IPS-20b (cell line): ENCODE data around the gene KCNK17.

Source experiments
- H3K27ac ChIP-seq: one replicate; pipeline ENCODE4 v1.5.1; 2013; ENCODE audit warnings: low read length
- H3K27me3 ChIP-seq: 2 replicates; pipeline ENCODE4 v1.6.1; 2013; ENCODE audit warnings: mild to moderate bottlenecking, low read length, inconsistent platforms; ENCODE audit not compliant: insufficient read depth
- H3K36me3 ChIP-seq: 2 replicates; pipeline ENCODE4 v1.6.1; 2013; ENCODE audit warnings: low read depth, mild to moderate bottlenecking, inconsistent platforms, low read length, moderate library complexity; ENCODE audit not compliant: insufficient read depth
- H3K4me1 ChIP-seq: 2 replicates; pipeline ENCODE4 v1.6.1; 2013; ENCODE audit warnings: mild to moderate bottlenecking, control low read depth, inconsistent platforms, low read length, moderate library complexity; ENCODE audit not compliant: insufficient read depth
- H3K4me3 ChIP-seq: 2 replicates; pipeline ENCODE4 v1.5.1; 2013; ENCODE audit warnings: mild to moderate bottlenecking, low read length, inconsistent platforms
- H3K9ac ChIP-seq: 2 replicates; pipeline ENCODE4 v1.6.1; 2013; ENCODE audit warnings: low read depth, mild to moderate bottlenecking, inconsistent platforms, low read length, moderate library complexity
- H3K9me3 ChIP-seq: 2 replicates; pipeline ENCODE4 v1.6.1; 2013; ENCODE audit warnings: mild to moderate bottlenecking, low read depth, low read length, inconsistent platforms; ENCODE audit not compliant: insufficient read depth

Gene KCNK17

GRCh38 chr6:39279539-39279938 lies 34.7 kb downstream of the KCNK17 start:
- no peaks in the 10 kb centered on the region for H3K27me3 ChIP-seq
- no peak overlapping the region for H3K27ac ChIP-seq
- no peaks in the 10 kb centered on the region for H3K36me3 ChIP-seq
- H3K4me1 ChIP-seq, result no peaks in the 10 kb centered on the region
- H3K9me3 ChIP-seq, result no peaks in the 10 kb centered on the region
- no peak overlapping the region for H3K4me3 ChIP-seq
- H3K9ac ChIP-seq, result no peak overlapping the region

GRCh38 chr6:39276379-39276995 lies 37.7 kb downstream of the KCNK17 start:
- no peak overlapping the region for H3K4me3 ChIP-seq
- H3K4me1 ChIP-seq, result peaks cover 15% of the 10 kb centered on the region
- H3K27me3 ChIP-seq, result no peaks in the 10 kb centered on the region
- no peak overlapping the region for H3K9ac ChIP-seq
- H3K27ac ChIP-seq, result no peak overlapping the region
- H3K9me3 ChIP-seq, result no peaks in the 10 kb centered on the region
- no peaks in the 10 kb centered on the region for H3K36me3 ChIP-seq

GRCh38 chr6:39274903-39275302 lies 39.3 kb downstream of the KCNK17 start:
- Histone ChIP-seq H3K4me1 (peaks cover 15% of the 10 kb centered on the region), H3K36me3 (no peaks in the 10 kb centered on the region), H3K9ac (no peak overlapping the region), H3K27me3 (no peaks in the 10 kb centered on the region), H3K4me3 (no peak overlapping the region), H3K9me3 (no peaks in the 10 kb centered on the region), H3K27ac (no peak overlapping the region)

GRCh38 chr6:39274471-39274870 lies 39.7 kb downstream of the KCNK17 start:
- Histone ChIP-seq H3K36me3 (no peaks in the 10 kb centered on the region), H3K9me3 (no peaks in the 10 kb centered on the region), H3K27me3 (no peaks in the 10 kb centered on the region), H3K4me3 (no peak overlapping the region), H3K9ac (no peak overlapping the region), H3K4me1 (peaks cover 15% of the 10 kb centered on the region), H3K27ac (no peak overlapping the region)

- H3K9ac ChIP-seq, result peak overlapping the region; percentile 16; the same call in 1 of the 2 replicates
- H3K4me3 ChIP-seq, result peak overlapping the region; percentile 7; the same call in 1 of the 2 replicates
- H3K27ac ChIP-seq, result peak overlapping the region; percentile 17
- no peaks in the 10 kb centered on the region for H3K27me3 ChIP-seq
- H3K36me3 ChIP-seq, result no peaks in the 10 kb centered on the region
- H3K4me1 ChIP-seq, result peaks cover 19% of the 10 kb centered on the region
- H3K9me3 ChIP-seq, result no peaks in the 10 kb centered on the region
These were observed 40.8 kb downstream of the KCNK17 start for GRCh38 chr6:39273406-39273821.

GRCh38 chr6:39269961-39270360 lies 44.3 kb downstream of the KCNK17 start:
- H3K27me3 ChIP-seq, result no peaks in the 10 kb centered on the region
- peaks cover 19% of the 10 kb centered on the region for H3K4me1 ChIP-seq
- H3K4me3 ChIP-seq, result no peak overlapping the region
- H3K9ac ChIP-seq, result no peak overlapping the region
- H3K27ac ChIP-seq, result no peak overlapping the region
- H3K36me3 ChIP-seq, result no peaks in the 10 kb centered on the region
- no peaks in the 10 kb centered on the region for H3K9me3 ChIP-seq

GRCh38 chr6:39268721-39269120 lies 45.5 kb downstream of the KCNK17 start:
- H3K4me1 ChIP-seq, result peaks cover 18% of the 10 kb centered on the region
- no peak overlapping the region for H3K4me3 ChIP-seq
- H3K9me3 ChIP-seq, result no peaks in the 10 kb centered on the region
- no peak overlapping the region; the same call in 1 of the 2 replicates for H3K9ac ChIP-seq
- no peaks in the 10 kb centered on the region for H3K36me3 ChIP-seq
- H3K27ac ChIP-seq, result no peak overlapping the region
- H3K27me3 ChIP-seq, result no peaks in the 10 kb centered on the region

GRCh38 chr6:39268171-39268570 lies 46.0 kb downstream of the KCNK17 start:
- no peaks in the 10 kb centered on the region for H3K27me3 ChIP-seq
- peaks cover 14% of the 10 kb centered on the region for H3K4me1 ChIP-seq
- H3K4me3 ChIP-seq, result no peak overlapping the region
- no peaks in the 10 kb centered on the region for H3K36me3 ChIP-seq
- no peaks in the 10 kb centered on the region for H3K9me3 ChIP-seq
- H3K9ac ChIP-seq, result no peak overlapping the region
- H3K27ac ChIP-seq, result no peak overlapping the region

DNA sequence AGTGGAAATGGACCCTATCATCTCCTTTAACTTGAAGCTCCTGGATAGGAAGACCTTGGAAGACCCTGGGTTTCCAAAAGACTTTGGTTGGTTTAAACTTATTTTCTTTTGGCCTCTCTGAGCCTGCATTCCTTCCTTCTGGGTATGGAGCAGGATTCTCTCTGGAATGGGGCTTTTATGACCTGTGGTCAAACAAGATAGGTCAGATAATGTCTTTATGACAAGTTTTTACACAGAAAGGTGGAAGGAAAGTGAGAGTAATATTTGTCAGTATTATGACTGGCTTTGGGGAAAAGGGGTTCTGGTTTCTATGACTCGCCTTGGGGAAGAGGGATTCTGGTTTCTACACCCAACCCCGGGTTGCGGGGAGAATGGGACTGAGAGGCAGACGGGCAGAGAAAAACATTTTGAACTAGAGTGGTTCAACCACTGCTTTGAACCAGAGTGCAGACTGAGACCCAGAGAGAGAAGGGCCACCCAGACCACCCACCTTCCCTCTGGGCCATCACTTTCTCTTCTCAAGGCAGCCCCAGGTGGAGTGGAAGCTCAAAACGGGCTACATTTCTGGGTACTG lies 47.4 kb downstream of the KCNK17 start:
- H3K4me3 ChIP-seq, result no peak overlapping the region
- H3K27ac ChIP-seq, result no peak overlapping the region
- no peaks in the 10 kb centered on the region for H3K9me3 ChIP-seq
- H3K9ac ChIP-seq, result no peak overlapping the region
- no peaks in the 10 kb centered on the region for H3K27me3 ChIP-seq
- H3K36me3 ChIP-seq, result no peaks in the 10 kb centered on the region
- peaks cover 12% of the 10 kb centered on the region; the same call in 1 of the 2 replicates for H3K4me1 ChIP-seq

- no peaks in the 10 kb centered on the region for H3K36me3 ChIP-seq
- H3K27me3 ChIP-seq, result no peaks in the 10 kb centered on the region
- H3K9me3 ChIP-seq, result no peaks in the 10 kb centered on the region
- H3K9ac ChIP-seq, result no peak overlapping the region
- no peak overlapping the region for H3K27ac ChIP-seq
- H3K4me3 ChIP-seq, result no peak overlapping the region
- peaks cover 16% of the 10 kb centered on the region; the same call in 1 of the 2 replicates for H3K4me1 ChIP-seq
These were observed 47.8 kb downstream of the KCNK17 start for GRCh38 chr6:39266375-39266774.

GRCh38 chr6:39263303-39264037 lies 50.7 kb downstream of the KCNK17 start:
- H3K27me3 ChIP-seq, result no peaks in the 10 kb centered on the region
- H3K4me3 ChIP-seq, result peak overlapping the region; percentile 17; the same call in 1 of the 2 replicates
- peak overlapping the region; percentile 19 for H3K27ac ChIP-seq
- peaks cover 16% of the 10 kb centered on the region; the same call in 1 of the 2 replicates for H3K4me1 ChIP-seq
- no peaks in the 10 kb centered on the region for H3K36me3 ChIP-seq
- H3K9me3 ChIP-seq, result no peaks in the 10 kb centered on the region
- peak overlapping the region; percentile 43; the same call in 1 of the 2 replicates for H3K9ac ChIP-seq

- no peak overlapping the region for H3K9ac ChIP-seq
- H3K27me3 ChIP-seq, result no peaks in the 10 kb centered on the region
- H3K9me3 ChIP-seq, result no peaks in the 10 kb centered on the region
- H3K36me3 ChIP-seq, result no peaks in the 10 kb centered on the region
- H3K4me1 ChIP-seq, result peaks cover 16% of the 10 kb centered on the region; the same call in 1 of the 2 replicates
- H3K4me3 ChIP-seq, result no peak overlapping the region
- H3K27ac ChIP-seq, result no peak overlapping the region
These were observed 52.5 kb downstream of the KCNK17 start for GRCh38 chr6:39261751-39262150.
